CD14-positive monocyte (primary cell): ENCODE measurements around the gene MYPN. TPM values are rescaled to one million over a fixed set of nuclear protein-coding genes. Genes with fewer than 3 reads are reported as not detected.
"Not testable (repeated sequence)": the region's sequence is repeated elsewhere in the genome, so short reads cannot be mapped to it uniquely, and the experiment has no call there.

Source experiments
- DNase-seq, 3 donors: peaks; one replicate each; pipeline ENCODE4 v3.0.0-alpha.2; 2011 to 2022
- H2AFZ ChIP-seq: 2 replicates; pipeline ENCODE4 v1.6.0; 2012; ENCODE audit warnings: mild to moderate bottlenecking, low read depth, low read length, inconsistent platforms; ENCODE audit not compliant: insufficient read depth, poor library complexity, severe bottlenecking
- H3K27ac ChIP-seq, 2 donors: 1 replicate in 1 of 2; 2 replicates in 1 of 2; pipeline ENCODE4 v1.5.1; 2012 to 2013; ENCODE audit warnings: low read length in 2 of 2, control low read depth in 1 of 2, inconsistent platforms in 1 of 2, low read depth in 1 of 2, mild to moderate bottlenecking in 1 of 2
- H3K27me3 ChIP-seq, 2 donors: one replicate each; pipeline versions ENCODE4 v1.6.0 to v1.6.1; 2011 to 2013; ENCODE audit warnings: low read length in 2 of 2; ENCODE audit not compliant: control insufficient read depth in 2 of 2, insufficient read depth in 2 of 2
- H3K36me3 ChIP-seq, 2 donors: replicated peaks in 1 of 2; 1 replicate in 1 of 2; 2 replicates in 1 of 2; pipeline versions ENCODE4 v1.5.1 to v1.6.1; 2012 to 2013; ENCODE audit warnings: low read length in 2 of 2, control low read depth in 1 of 2, inconsistent platforms in 1 of 2, mild to moderate bottlenecking in 1 of 2; ENCODE audit not compliant: insufficient read depth in 2 of 2, control insufficient read depth in 1 of 2
- H3K4me1 ChIP-seq, 2 donors: 1 replicate in 1 of 2; 2 replicates in 1 of 2; pipeline versions ENCODE4 v1.5.1 to v1.6.1; 2012 to 2013; ENCODE audit warnings: low read length in 2 of 2, control low read depth in 1 of 2, inconsistent platforms in 1 of 2, mild to moderate bottlenecking in 1 of 2, moderate library complexity in 1 of 2; ENCODE audit not compliant: insufficient read depth in 2 of 2, control insufficient read depth in 1 of 2
- H3K4me2 ChIP-seq: replicated peaks from 2 replicates; pipeline ENCODE3; 2012; ENCODE audit warnings: low read length, moderate library complexity, mild to moderate bottlenecking; ENCODE audit not compliant: poor library complexity, severe bottlenecking; ENCODE audit errors: extremely low read depth
- H3K4me3 ChIP-seq, 3 experiments: fragments of 200-600 bp in 1 of 3; sonication (generic) in 1 of 3; replicated peaks in 1 of 3; 1 replicate in 2 of 3; 2 replicates in 1 of 3; pipeline ENCODE4 v1.5.1; 2011 to 2013; ENCODE audit warnings: low read length in 3 of 3, mild to moderate bottlenecking in 3 of 3, control low read depth in 2 of 3, low read depth in 2 of 3, inconsistent platforms in 1 of 3, moderate library complexity in 1 of 3
- H3K79me2 ChIP-seq: 2 replicates; pipeline ENCODE4 v1.6.0; 2012; ENCODE audit warnings: mild to moderate bottlenecking, control low read depth, inconsistent platforms, low read length, moderate library complexity; ENCODE audit not compliant: insufficient read depth
- H3K9ac ChIP-seq: 2 replicates; pipeline ENCODE4 v1.6.0; 2017; ENCODE audit warnings: low read length, mild to moderate bottlenecking; ENCODE audit not compliant: insufficient read depth, poor library complexity, severe bottlenecking
- H3K9me3 ChIP-seq, 2 donors: replicated peaks in 1 of 2; 1 replicate in 1 of 2; 2 replicates in 1 of 2; pipeline versions ENCODE4 v1.5.1 to v1.6.1; 2012 to 2013; ENCODE audit warnings: low read length in 2 of 2, control low read depth in 1 of 2; ENCODE audit not compliant: control insufficient read depth in 1 of 2, insufficient read depth in 1 of 2
- H4K20me1 ChIP-seq: 2 replicates; pipeline ENCODE4 v1.6.0; 2012; ENCODE audit warnings: mild to moderate bottlenecking, low read length, control low read depth, moderate library complexity; ENCODE audit not compliant: insufficient read depth
- H3K27ac Mint-ChIP-seq, 7 donors: one replicate each; pipeline ENCODE4 v1.8.0; 2020; ENCODE audit warnings: mild to moderate bottlenecking in 7 of 7, mixed read lengths in 7 of 7, moderate library complexity in 6 of 7, inconsistent platforms in 2 of 7
- H3K27me3 Mint-ChIP-seq, 3 donors: one replicate each; pipeline ENCODE4 v1.8.0; 2021 to 2022; ENCODE audit warnings: low read depth in 3 of 3, mild to moderate bottlenecking in 3 of 3, mixed read lengths in 3 of 3, moderate library complexity in 3 of 3, inconsistent platforms in 1 of 3
- H3K36me3 Mint-ChIP-seq, 2 donors: one replicate each; pipeline ENCODE4 v1.8.0; 2020; ENCODE audit warnings: mixed read lengths in 2 of 2, inconsistent platforms in 1 of 2, mild to moderate bottlenecking in 1 of 2
- H3K4me1 Mint-ChIP-seq: one replicate; pipeline ENCODE4 v1.8.0; 2020; ENCODE audit warnings: mild to moderate bottlenecking, mixed read lengths
- H3K4me3 Mint-ChIP-seq, 2 donors: one replicate each; pipeline ENCODE4 v1.8.0; 2020; ENCODE audit warnings: mild to moderate bottlenecking in 2 of 2, mixed read lengths in 2 of 2, moderate library complexity in 1 of 2
- H3K9me3 Mint-ChIP-seq, 7 donors: one replicate each; pipeline ENCODE4 v1.8.0; 2020 to 2022; ENCODE audit warnings: mixed read lengths in 7 of 7, mild to moderate bottlenecking in 6 of 7, moderate library complexity in 6 of 7, inconsistent platforms in 2 of 7
- CTCF ChIP-seq: fragments of 200-600 bp; IDR thresholded peaks from one replicate; pipeline ENCODE4 v1.8.0; 2022; ENCODE audit warnings: antibody characterized with exemption, mild to moderate bottlenecking
- WGBS: methylation state at CpG from one replicate; pipeline ENCODE4 v1.1.5; 2013; ENCODE audit warnings: missing lambda C conversion rate; ENCODE audit not compliant: insufficient coverage; 5-methylcytosine and 5-hydroxymethylcytosine counted together
- intact Hi-C, 2 donors: fragments of 100-400 bp; cut with micrococcal nuclease; formaldehyde crosslinking; loops; one replicate each; pipeline versions ENCODE4 v1.15.0 to v1.15.1; 2023
- polyA plus RNA-seq, 3 donors: library from polyadenylated mRNA; depleted of rRNA in 1 of 3; unstranded in 2 of 3; stranded (reverse) in 1 of 3; fragments of 300-500 nt in 2 of 3; fragments of >200 nt in 1 of 3; fragmentation: Illumina TruSeq in 2 of 3; gene quantifications; 1 replicate in 2 of 3; 2 replicates in 1 of 3; pipeline ENCODE4 v1.2.3, GENCODE V29; 2012 to 2021

Gene MYPN
- polyA plus RNA-seq, 3 donors: not detected

GRCh38 chr10:68242051-68242450, 132.8 kb downstream of the MYPN start:
- no peak overlapping the region for H2AFZ ChIP-seq
- no peak overlapping the region for H3K27ac Mint-ChIP-seq
- WGBS: 100% methylated on average over 2 of the region's 2 CpGs
- H3K9me3 ChIP-seq: no peaks in the 10 kb centered on the region
- no peaks in the 10 kb centered on the region for H3K36me3 Mint-ChIP-seq
- no peak overlapping the region for H3K4me2 ChIP-seq
- H3K4me1 Mint-ChIP-seq: no peaks in the 10 kb centered on the region
- H4K20me1 ChIP-seq: no peaks in the 10 kb centered on the region
- peaks cover 0 to 2% (median 0%) of the 10 kb centered on the region in 3 donors for H3K27me3 Mint-ChIP-seq
- no peaks in the 10 kb centered on the region for H3K79me2 ChIP-seq
- DNase-seq: no peak
- H3K9me3 Mint-ChIP-seq: peaks cover 0 to 2% (median 0%) of the 10 kb centered on the region in 7 donors
- no peak for TF ChIP-seq CTCF
- no peaks in the 10 kb centered on the region for H3K27me3 ChIP-seq
- intact Hi-C loops: no loop called here
- no peaks in the 10 kb centered on the region for H3K36me3 ChIP-seq
- no peak overlapping the region for H3K4me3 Mint-ChIP-seq
- H3K27ac ChIP-seq: no peak overlapping the region
- H3K9ac ChIP-seq: no peak overlapping the region
- H3K4me3 ChIP-seq: no peak overlapping the region
- H3K4me1 ChIP-seq: no peaks in the 10 kb centered on the region

DNA sequence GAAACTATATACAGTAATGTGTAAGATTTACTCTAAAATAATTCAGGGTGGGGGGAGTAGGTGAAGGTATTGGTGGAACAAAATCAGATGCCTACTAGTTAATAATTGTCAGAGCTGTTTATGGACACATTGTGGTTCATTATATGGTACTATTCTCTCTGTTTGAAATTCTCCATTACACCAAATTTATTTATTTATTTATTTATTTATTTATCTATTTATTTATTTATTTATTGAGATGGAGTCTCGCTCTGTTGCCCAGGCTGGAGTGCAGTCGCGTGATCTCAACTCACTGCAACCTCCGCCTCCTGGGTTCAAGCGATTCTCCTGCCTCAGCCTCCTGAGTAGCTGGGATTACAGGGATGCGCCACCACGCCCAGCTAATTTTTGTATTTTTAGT, 137.1 kb downstream of the MYPN start:
- H3K4me1 Mint-ChIP-seq, H3K27me3 ChIP-seq, H3K79me2 ChIP-seq, H3K4me1 ChIP-seq, H3K4me3 Mint-ChIP-seq, H3K4me3 ChIP-seq, H3K36me3 Mint-ChIP-seq, H2AFZ ChIP-seq, H3K9ac ChIP-seq, H3K4me2 ChIP-seq, H3K27ac Mint-ChIP-seq, DNase-seq, H3K9me3 ChIP-seq, H3K27ac ChIP-seq, intact Hi-C loops, H3K27me3 Mint-ChIP-seq, H3K36me3 ChIP-seq, H3K9me3 Mint-ChIP-seq, H4K20me1 ChIP-seq: not testable (repeated sequence)
- WGBS: 100% methylated on average over 5 of the region's 7 CpGs
